Thyroid gland (tissue), 4 donors: ENCODE data around the gene SHLD2. TPM values are rescaled to one million over a fixed set of nuclear protein-coding genes. Genes with fewer than 3 reads are reported as not detected.
"Not testable (repeated sequence)": the region's sequence is repeated elsewhere in the genome, so short reads cannot be mapped to it uniquely, and the experiment has no call there.

ENCODE experiments used
- DNase-seq, 2 donors: peaks; one replicate each; pipeline ENCODE4 v3.0.0-alpha.2; 2019
- H3K27ac ChIP-seq, 3 donors: fragments of 200-600 bp; sonication (generic); 1 replicate in 2 of 3; 2 replicates in 1 of 3; pipeline ENCODE4 v1.5.1; 2016 to 2019; ENCODE audit warnings: mild to moderate bottlenecking in 1 of 3, moderate library complexity in 1 of 3
- H3K27me3 ChIP-seq: fragments of 200-600 bp; sonication (generic); one replicate; pipeline ENCODE4 v1.5.1; 2019
- H3K36me3 ChIP-seq, 2 donors: fragments of 200-600 bp; sonication (generic); one replicate each; pipeline ENCODE4 v1.5.1; 2016 to 2019
- H3K4me1 ChIP-seq, 2 donors: fragments of 200-600 bp; sonication (generic); one replicate each; pipeline ENCODE4 v1.5.1; 2017 to 2019
- H3K4me3 ChIP-seq, 3 donors: fragments of 200-600 bp; sonication (generic); replicated peaks in 1 of 3; 1 replicate in 2 of 3; 2 replicates in 1 of 3; pipeline ENCODE4 v1.5.1; 2016; ENCODE audit warnings: mild to moderate bottlenecking in 1 of 3
- H3K9me3 ChIP-seq: fragments of 200-600 bp; sonication (generic); one replicate; pipeline ENCODE4 v1.5.1; 2017
- WGBS, 2 donors: methylation state at CpG; one replicate each; pipeline ENCODE4 v1.1.5; 2017; 5-methylcytosine and 5-hydroxymethylcytosine counted together
- intact Hi-C: fragments of 100-400 bp; cut with DNase I; formaldehyde crosslinking; loops from one replicate; pipeline ENCODE4 v1.15.1; 2023
- total RNA-seq, 4 donors: library from RNA; depleted of rRNA; stranded (reverse); fragments of >200 nt; gene quantifications; one replicate each; pipeline ENCODE4 v1.2.3, GENCODE V29; 2016

SHLD2 gene
- total RNA-seq, 4 donors from 2014 or later = 60.8 to 71.9 (median 63.6) TPM

GRCh38 chr10:87127048-87127447, 32.0 kb downstream of the SHLD2 start:
- H3K4me1 ChIP-seq, DNase-seq, H3K9me3 ChIP-seq, H3K27ac ChIP-seq, H3K36me3 ChIP-seq, H3K27me3 ChIP-seq, H3K4me3 ChIP-seq, intact Hi-C loops: not testable (repeated sequence)
- WGBS, 2 donors = 69 to 91% methylated on average over 2 of the region's 2 CpGs

DNA sequence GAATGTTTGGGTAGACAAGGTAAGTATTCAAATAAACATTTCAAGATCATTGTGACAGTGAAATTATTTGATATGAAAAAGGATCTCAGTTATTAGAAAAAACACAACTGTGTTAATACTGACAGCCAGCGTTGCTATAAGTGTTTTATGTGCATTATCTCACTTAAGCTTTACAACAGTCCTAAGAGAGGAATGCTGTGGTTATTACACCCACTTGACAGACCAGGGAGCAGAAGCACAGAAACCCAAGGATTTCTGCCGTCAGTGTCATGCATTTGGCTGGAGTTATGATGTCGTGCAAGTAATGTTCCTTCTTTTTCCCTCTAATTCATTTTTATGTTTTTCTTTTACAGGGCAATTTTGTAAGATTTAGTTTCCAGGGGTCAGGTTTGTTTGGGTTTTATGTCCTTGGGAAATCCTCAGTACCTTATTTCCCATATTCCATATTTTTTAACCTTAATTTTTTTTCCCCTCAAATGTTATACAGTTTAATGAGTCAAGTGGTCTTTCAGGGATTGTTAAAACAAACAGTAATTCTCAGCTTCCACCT, 32.7 kb downstream of the SHLD2 start:
- H3K9me3 ChIP-seq, DNase-seq, H3K27me3 ChIP-seq, intact Hi-C loops, H3K4me1 ChIP-seq, H3K4me3 ChIP-seq, H3K27ac ChIP-seq, H3K36me3 ChIP-seq: not testable (repeated sequence)
- 92 to 93% methylated on average over 3 of the region's 3 CpGs for WGBS, 2 donors

DNA sequence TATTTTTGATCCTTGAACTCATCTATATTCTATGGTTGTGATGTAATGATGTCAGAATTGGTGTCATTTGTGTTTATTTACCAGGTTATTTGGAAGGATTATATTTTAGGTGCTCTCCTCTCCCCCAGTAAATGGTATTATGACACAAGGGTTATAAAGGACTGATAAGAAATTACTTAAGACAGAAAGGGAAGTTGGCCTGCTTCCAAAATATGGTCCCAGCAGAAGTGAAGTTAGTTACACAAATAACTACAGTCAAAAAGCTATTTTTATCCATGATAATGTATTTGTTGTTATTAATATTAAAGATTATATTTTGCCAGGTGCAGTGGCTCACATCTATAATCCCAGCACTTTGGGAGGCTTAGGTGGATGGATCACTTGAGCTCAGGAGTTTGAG, 37.2 kb downstream of the SHLD2 start:
- H3K27me3 ChIP-seq, intact Hi-C loops, DNase-seq, H3K9me3 ChIP-seq, H3K27ac ChIP-seq, H3K4me1 ChIP-seq, H3K4me3 ChIP-seq, H3K36me3 ChIP-seq: not testable (repeated sequence)

DNA sequence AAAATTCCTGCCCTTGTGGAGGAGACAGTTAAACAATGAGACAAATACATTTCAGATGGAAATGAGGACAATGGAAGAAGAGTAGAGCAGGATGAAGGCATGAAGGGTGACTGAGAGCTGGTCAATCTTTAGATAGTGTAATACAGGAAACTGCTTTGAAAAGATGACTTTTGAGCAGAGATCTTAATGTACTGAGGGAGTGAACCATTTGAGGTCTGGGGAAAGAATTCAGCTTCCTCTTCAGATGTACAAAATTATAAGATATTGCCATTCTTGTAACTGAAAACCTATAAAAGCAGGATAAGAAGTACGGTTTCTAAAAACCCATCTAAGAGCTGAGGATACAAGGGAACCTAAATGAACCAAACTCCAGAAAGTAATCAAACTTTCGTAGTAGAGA, 38.9 kb downstream of the SHLD2 start:
- intact Hi-C loops = not testable (repeated sequence)
- 95 to 97% methylated on average over 2 of the region's 2 CpGs for WGBS, 2 donors

GRCh38 chr10:87134440-87134839, 39.4 kb downstream of the SHLD2 start:
- 82 to 100% methylated on average over 1 to 2 of the region's 2 CpGs for WGBS, 2 donors
- H3K4me1 ChIP-seq, intact Hi-C loops, H3K9me3 ChIP-seq, H3K27ac ChIP-seq, H3K27me3 ChIP-seq, H3K36me3 ChIP-seq, H3K4me3 ChIP-seq: not testable (repeated sequence)
- peak in 1 of 2 donors; percentile 4 for DNase-seq

More for the DNA sequence above, 38.9 kb downstream of the SHLD2 start:
- not testable (repeated sequence) for H3K36me3 ChIP-seq, DNase-seq, H3K9me3 ChIP-seq, H3K4me3 ChIP-seq, H3K27me3 ChIP-seq, H3K4me1 ChIP-seq, H3K27ac ChIP-seq

- H3K27ac ChIP-seq, intact Hi-C loops, DNase-seq, H3K4me3 ChIP-seq, H3K9me3 ChIP-seq, H3K4me1 ChIP-seq, H3K27me3 ChIP-seq, H3K36me3 ChIP-seq: not testable (repeated sequence)
These were observed 42.5 kb downstream of the SHLD2 start for GRCh38 chr10:87137478-87137877.

DNA sequence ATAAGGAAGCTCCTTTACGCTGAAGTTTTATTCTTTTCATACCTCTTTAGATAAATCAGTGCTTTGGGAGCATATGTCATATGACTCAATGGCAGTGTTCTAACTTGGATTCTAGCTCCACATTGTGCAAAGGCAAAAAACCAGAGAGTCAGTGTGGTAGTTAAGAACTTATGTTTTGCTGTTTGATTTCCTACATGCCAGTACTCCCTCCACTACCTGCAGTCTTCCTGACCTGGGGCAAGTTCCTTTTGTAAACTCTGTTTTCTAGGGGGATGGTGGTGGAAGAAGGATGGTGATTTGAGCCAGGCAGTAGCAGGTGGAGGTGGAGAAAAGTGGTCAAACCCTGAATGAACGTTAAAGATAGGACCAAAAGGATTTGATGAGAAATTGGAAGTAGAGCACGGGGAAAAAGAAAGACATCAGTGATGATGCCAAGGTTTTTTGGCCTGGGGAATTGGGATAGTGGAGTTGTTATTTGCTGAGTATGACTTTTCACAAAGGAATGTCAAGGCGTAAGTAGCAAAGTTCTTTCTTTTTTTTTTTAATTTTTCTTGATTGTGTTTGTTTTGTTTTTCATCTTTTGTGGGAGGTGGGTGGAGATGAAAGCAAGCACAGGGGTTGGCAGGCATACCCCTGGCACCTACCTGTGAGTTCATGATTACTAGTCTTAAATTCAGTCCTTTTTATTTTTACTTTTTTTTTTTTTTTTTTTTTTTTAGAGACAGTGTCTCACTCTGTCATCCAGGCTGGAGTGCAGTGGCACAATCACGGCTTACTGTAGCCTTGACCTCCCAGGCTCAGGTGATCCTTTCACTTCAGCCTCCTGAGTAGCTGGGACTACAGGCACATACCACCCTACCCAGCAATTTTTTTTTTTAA, 47.5 kb downstream of the SHLD2 start:
- H3K4me3 ChIP-seq, intact Hi-C loops, H3K36me3 ChIP-seq, H3K27me3 ChIP-seq, H3K4me1 ChIP-seq, DNase-seq, H3K9me3 ChIP-seq: not testable (repeated sequence)
- WGBS, 2 donors = 70 to 76% methylated on average over 5 of the region's 5 CpGs
- peak overlapping the region in 2 of 3 donors; percentile 17 to 24 for H3K27ac ChIP-seq

DNA sequence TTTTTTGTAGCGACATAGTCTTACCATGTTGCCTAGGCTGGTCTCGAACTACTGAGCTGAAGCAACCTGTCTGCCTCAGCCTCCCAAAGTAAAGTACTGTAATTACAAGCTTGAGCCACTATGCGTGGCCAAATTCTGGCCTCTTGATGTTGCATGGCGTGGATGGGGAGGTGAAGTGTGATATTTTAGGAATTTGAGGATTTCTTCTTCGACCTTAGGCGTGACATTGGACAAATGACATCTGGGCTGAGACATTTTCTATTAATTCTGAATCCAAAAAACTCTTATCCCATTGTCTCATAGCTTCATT, 48.1 kb downstream of the SHLD2 start:
- H3K4me3 ChIP-seq, H3K36me3 ChIP-seq, H3K27me3 ChIP-seq, H3K4me1 ChIP-seq, intact Hi-C loops, H3K9me3 ChIP-seq: not testable (repeated sequence)
- 93 to 97% methylated on average over 6 of the region's 6 CpGs for WGBS, 2 donors
- DNase-seq = peak in 1 of 2 donors; percentile 2
- H3K27ac ChIP-seq = peak overlapping the region in 1 of 3 donors; percentile 17

DNA sequence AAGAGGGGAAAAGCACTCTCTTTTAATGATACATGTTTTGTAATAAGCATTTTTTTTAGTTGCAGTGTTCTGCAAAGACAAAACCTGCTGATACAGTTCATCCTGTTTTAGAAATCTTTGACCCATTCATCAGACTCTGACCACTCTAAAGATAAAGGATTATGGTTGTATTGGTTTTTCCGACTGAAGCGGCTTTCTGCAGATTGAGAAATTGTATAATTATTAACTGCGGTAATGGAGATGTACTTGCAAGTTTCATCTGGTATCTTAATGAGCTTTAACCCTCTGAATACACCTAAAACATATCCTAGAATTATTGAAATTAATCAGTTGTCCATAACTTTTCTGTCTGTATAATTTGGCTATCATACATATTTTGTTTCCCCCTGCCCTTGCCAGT, 50.6 kb downstream of the SHLD2 start:
- H3K4me1 ChIP-seq, H3K9me3 ChIP-seq, H3K27me3 ChIP-seq, intact Hi-C loops, H3K27ac ChIP-seq, H3K4me3 ChIP-seq, DNase-seq, H3K36me3 ChIP-seq: not testable (repeated sequence)
- WGBS, 2 donors = 95 to 98% methylated on average over 3 of the region's 3 CpGs
